Spinal cord (tissue), 10 donors: ENCODE data around the gene PBX3. TPM values are rescaled to one million over a fixed set of nuclear protein-coding genes. Genes with fewer than 3 reads are reported as not detected.

Experiments used
- DNase-seq, 6 donors: peaks; one replicate each; pipeline versions ENCODE4 v3.0.0 to v3.0.0-alpha.2; 2013 to 2015; ENCODE audit warnings: low spot score in 6 of 6, low read depth in 4 of 6
- H3K27ac ChIP-seq: one replicate; pipeline ENCODE4 v1.5.1; 2013; ENCODE audit warnings: low read depth, low read length, control low read depth
- H3K27me3 ChIP-seq: one replicate; pipeline ENCODE4 v1.6.1; 2013; ENCODE audit warnings: low read length; ENCODE audit not compliant: control insufficient read depth, insufficient read depth
- H3K36me3 ChIP-seq: one replicate; pipeline ENCODE4 v1.6.1; 2013; ENCODE audit warnings: low read length; ENCODE audit not compliant: control insufficient read depth, insufficient read depth
- H3K4me1 ChIP-seq: one replicate; pipeline ENCODE4 v1.6.1; 2013; ENCODE audit warnings: low read length; ENCODE audit not compliant: control insufficient read depth, insufficient read depth
- H3K4me3 ChIP-seq: one replicate; pipeline ENCODE4 v1.5.1; 2013; ENCODE audit warnings: low read depth, low read length, control low read depth
- H3K9me3 ChIP-seq: one replicate; pipeline ENCODE4 v1.6.1; 2013; ENCODE audit warnings: low read length; ENCODE audit not compliant: control insufficient read depth, insufficient read depth
- WGBS: methylation state at CpG from one replicate; pipeline ENCODE4 v1.1.5; 2013; ENCODE audit warnings: missing lambda C conversion rate; ENCODE audit not compliant: insufficient coverage; 5-methylcytosine and 5-hydroxymethylcytosine counted together
- polyA plus RNA-seq, 2 donors: library from polyadenylated mRNA; unstranded; fragments of 120-200 nt; gene quantifications; one replicate each; pipeline ENCODE4 v1.2.1, GENCODE V29; 2013; ENCODE audit not compliant: insufficient read length in 2 of 2
- total RNA-seq, 2 donors: library from RNA; depleted of rRNA in 1 of 2; stranded (reverse); fragments of 120-200 nt in 1 of 2; fragments of >200 nt in 1 of 2; gene quantifications; one replicate each; pipeline versions ENCODE4 v1.2.3 to v1.2.4, GENCODE V29; 2013 to 2014
- donor health status: healthy.

The PBX3 gene
- total and polyA plus RNA-seq, 4 donors = 44.6 to 132 (median 86.4) TPM

DNA sequence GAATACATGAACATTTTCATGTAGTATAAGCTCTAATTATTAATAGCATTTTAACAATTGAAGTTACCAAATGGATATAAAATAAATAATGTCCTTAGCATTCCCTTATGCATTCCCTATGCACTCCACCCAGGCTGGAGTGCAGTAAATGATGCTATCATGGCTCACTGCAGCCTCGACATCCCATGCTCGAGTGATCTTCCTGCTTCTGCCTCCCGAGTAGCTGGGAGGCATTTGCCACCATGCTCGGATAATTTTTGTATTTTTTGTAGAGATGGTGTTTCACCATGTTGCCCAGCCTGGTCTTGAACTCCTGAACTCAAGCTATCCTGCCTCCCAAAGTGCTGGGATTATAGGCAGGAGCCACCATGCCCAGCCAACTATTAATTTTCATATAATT lies 184.0 kb downstream of the PBX3 start:
- no peak for DNase-seq
- Histone ChIP-seq H3K4me1 (no peaks in the 10 kb centered on the region), H3K4me3 (no peak overlapping the region), H3K36me3 (peaks cover 4% of the 10 kb centered on the region), H3K27me3 (no peaks in the 10 kb centered on the region), H3K9me3 (no peaks in the 10 kb centered on the region), H3K27ac (no peak overlapping the region)
- WGBS = 100% methylated on average over 1 of the region's 4 CpGs

- Histone ChIP-seq H3K9me3 (no peaks in the 10 kb centered on the region), H3K27ac (no peak overlapping the region), H3K4me1 (no peaks in the 10 kb centered on the region), H3K27me3 (no peaks in the 10 kb centered on the region), H3K36me3 (peaks cover 4% of the 10 kb centered on the region), H3K4me3 (no peak overlapping the region)
- 71% methylated on average over 3 of the region's 5 CpGs for WGBS
- DNase-seq = peak in 2 of 6 donors; percentile 39 to 65
These were observed 184.8 kb downstream of the PBX3 start for GRCh38 chr9:125932012-125932411.

- no peak overlapping the region for H3K27ac ChIP-seq
These were observed 185.7 kb downstream of the PBX3 start for GRCh38 chr9:125932746-125933455.

DNA sequence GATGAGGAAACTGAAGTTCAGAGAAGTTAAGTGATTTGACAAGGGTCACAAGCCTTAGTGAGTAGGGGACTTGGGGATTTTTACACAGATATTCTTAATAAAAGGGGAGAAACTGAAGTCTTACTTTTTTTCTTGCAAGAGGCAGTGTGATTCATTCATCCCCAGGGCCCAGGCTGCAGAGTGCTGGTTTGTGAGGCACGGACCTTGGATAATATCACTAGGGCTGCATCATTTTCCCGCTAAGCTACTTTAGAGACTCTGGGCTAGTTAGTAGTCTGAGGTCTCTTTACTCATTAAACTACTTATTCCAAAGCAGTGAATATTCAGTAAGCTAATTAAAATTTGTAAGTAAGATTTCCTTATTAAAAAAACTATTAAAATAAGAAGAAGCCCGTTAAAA lies 195.0 kb downstream of the PBX3 start:
- H3K27ac ChIP-seq = no peak overlapping the region
- peaks cover 5% of the 10 kb centered on the region for H3K9me3 ChIP-seq
- no CpG with 5 or more reads among the region's 3 CpGs for WGBS
- no peaks in the 10 kb centered on the region for H3K4me1 ChIP-seq
- H3K4me3 ChIP-seq = no peak overlapping the region
- peak in 1 of 6 donors; percentile 74 for DNase-seq
- no peaks in the 10 kb centered on the region for H3K27me3 ChIP-seq
- H3K36me3 ChIP-seq = no peaks in the 10 kb centered on the region

More at GRCh38 chr9:125932746-125933455, 185.7 kb downstream of the PBX3 start:
- no peak for DNase-seq
- no peaks in the 10 kb centered on the region for H3K9me3 ChIP-seq
- H3K36me3 ChIP-seq = peaks cover 4% of the 10 kb centered on the region
- no peak overlapping the region for H3K4me3 ChIP-seq
- H3K27me3 ChIP-seq = no peaks in the 10 kb centered on the region
- WGBS = 100% methylated on average over 3 of the region's 5 CpGs
- H3K4me1 ChIP-seq = no peaks in the 10 kb centered on the region

GRCh38 chr9:125943831-125944230 lies 196.7 kb downstream of the PBX3 start:
- no peak for DNase-seq
- Histone ChIP-seq H3K36me3 (no peaks in the 10 kb centered on the region), H3K9me3 (peaks cover 5% of the 10 kb centered on the region), H3K27ac (no peak overlapping the region), H3K27me3 (no peaks in the 10 kb centered on the region), H3K4me1 (no peaks in the 10 kb centered on the region), H3K4me3 (no peak overlapping the region)
- WGBS = 100% methylated on average over 1 of the region's 2 CpGs

DNA sequence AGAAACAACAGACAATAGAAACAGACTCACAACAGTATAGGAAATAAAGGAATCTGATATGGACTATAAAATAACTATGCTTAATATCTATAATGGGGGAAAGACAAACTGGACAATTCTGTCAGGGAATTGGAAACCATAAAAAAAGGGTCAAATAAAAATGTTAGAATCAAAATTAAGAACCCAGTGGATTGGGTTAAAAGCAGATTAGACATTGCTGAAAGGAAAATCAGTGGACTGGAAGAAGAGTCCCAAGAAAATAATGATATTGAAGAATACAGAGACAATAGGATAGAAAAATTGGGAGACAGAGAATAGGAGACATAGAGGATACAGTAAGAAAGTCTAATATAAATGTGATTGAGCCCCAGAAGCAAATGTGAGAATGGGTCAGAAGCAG lies 199.2 kb downstream of the PBX3 start:
- Histone ChIP-seq H3K4me1 (no peaks in the 10 kb centered on the region), H3K36me3 (no peaks in the 10 kb centered on the region), H3K27ac (no peak overlapping the region), H3K4me3 (no peak overlapping the region), H3K27me3 (no peaks in the 10 kb centered on the region), H3K9me3 (peaks cover 5% of the 10 kb centered on the region)
- DNase-seq = no peak

- peak in 1 of 6 donors; percentile 51 for DNase-seq
- WGBS = no CpG with 5 or more reads among the region's 4 CpGs
- Histone ChIP-seq H3K4me1 (no peaks in the 10 kb centered on the region), H3K27ac (no peak overlapping the region), H3K36me3 (no peaks in the 10 kb centered on the region), H3K27me3 (no peaks in the 10 kb centered on the region), H3K9me3 (peaks cover 5% of the 10 kb centered on the region), H3K4me3 (no peak overlapping the region)
These were observed 201.9 kb downstream of the PBX3 start for GRCh38 chr9:125948887-125949596.

DNA sequence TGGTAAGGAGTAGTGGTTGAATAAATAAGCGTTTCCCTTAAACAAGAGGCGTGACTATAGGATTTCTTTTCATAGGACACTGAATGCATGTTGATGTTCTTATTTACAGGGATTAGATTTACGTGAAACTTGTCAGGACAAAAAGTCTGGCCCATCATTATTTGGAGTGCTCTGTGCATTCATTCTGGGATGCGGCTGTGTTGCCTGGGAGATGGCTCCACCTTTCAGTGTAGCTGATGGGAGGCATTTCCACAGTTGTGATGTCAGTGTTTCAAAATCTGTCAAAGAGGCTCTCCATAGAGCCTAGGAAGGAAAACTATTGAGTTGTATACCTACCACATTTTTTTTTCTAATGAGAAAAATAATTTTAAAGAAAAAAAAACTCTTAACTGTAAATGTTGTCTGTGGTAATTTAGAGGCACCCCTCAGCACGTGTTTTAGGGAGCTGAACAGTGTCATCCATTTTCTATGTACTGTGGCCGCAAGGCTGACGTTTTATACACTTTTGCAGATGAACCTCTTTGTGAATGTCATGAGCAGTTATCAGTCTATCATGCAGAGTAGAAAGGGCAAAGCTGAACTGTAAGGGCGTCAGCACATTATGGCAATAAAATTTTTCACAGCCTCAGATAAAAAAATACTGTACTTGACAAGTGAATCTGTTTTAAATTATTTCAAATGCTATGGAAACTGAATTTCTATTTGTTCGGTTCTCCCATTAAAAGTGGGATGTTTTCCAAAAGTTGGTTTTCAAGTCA lies 202.7 kb downstream of the PBX3 start:
- 50% methylated on average over 7 of the region's 9 CpGs for WGBS
- Histone ChIP-seq H3K27me3 (no peaks in the 10 kb centered on the region), H3K9me3 (peaks cover 5% of the 10 kb centered on the region), H3K27ac (no peak overlapping the region), H3K36me3 (peaks cover under 1% of the 10 kb centered on the region), H3K4me1 (no peaks in the 10 kb centered on the region), H3K4me3 (no peak overlapping the region)
- DNase-seq = peak in 1 of 6 donors; percentile 66

DNA sequence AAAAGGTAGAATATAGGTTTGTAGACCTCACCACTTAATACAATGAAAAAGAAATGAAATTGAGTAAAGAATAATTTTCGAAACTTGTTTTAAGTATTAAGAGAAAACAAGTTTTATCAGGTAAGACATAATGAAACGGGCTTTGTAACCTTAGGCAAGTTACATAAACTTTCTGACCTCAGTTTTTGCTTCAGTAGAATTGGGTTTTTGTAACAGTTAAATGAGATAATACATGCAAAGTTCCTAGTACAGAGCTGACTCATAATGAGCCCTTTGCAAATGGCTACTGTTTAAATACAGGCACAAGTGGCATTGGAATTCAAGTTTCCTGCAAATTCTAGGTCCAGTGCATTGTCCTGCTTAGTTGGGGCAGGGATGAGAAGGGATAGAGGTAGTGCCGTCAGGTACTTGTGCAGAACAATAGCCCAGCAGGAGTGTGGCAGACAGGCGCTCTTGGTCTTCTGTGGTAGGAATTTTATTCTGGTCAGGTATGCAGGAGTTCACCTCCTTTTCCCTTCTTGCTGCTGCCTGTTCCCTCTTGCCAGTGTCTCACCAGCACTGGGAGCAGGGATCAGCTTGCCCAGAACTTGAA lies 203.8 kb downstream of the PBX3 start:
- Histone ChIP-seq H3K4me1 (no peaks in the 10 kb centered on the region), H3K4me3 (no peak overlapping the region), H3K9me3 (peaks cover 3% of the 10 kb centered on the region), H3K27me3 (no peaks in the 10 kb centered on the region), H3K36me3 (peaks cover 3% of the 10 kb centered on the region), H3K27ac (no peak overlapping the region)
- WGBS = 72% methylated on average over 2 of the region's 4 CpGs
- DNase-seq = no peak
